Middle frontal gyrus (tissue), 1 donor: Measurements from ENCODE around the gene ERICH4.
"Not testable (repeated sequence)": the region's sequence is repeated elsewhere in the genome, so short reads cannot be mapped to it uniquely, and the experiment has no call there.

ENCODE experiments used
- DNase-seq: peaks from one replicate; pipeline ENCODE4 v3.0.0-alpha.2; 2015; ENCODE audit warnings: low spot score; ENCODE audit errors: extremely low spot score

The ERICH4 gene

GRCh38 chr19:41442473-41443355 is at the start of gene ERICH4:
ERICH4 (plus strand) TSS chr19:41443156; CDS start chr19:41443170, 14 bp downstream.
- no peak for DNase-seq

DNA sequence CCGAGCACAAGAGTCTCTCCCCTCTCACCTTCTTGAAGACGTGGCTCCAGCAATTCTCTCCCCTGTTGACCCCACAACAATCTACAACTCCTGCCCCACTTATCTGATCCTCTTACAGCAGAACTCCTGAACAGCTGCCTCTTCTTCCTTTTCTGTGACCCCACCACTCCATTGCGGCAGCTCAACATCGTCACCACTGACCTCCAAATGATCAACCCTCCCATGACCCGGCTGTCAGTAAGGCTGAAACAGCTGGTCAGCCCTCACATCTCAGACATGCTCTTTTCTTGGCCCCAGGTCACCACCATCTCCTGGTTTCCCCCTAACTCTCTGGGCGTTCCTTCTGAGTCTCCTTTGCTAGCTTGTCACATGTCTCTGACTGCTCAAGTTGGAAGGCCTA is 47.6 kb upstream of the ERICH4 start:
- no peak for DNase-seq

GRCh38 chr19:41397086-41398049 is 45.6 kb upstream of the ERICH4 start, which contains the start of the genes BCKDHA and EXOSC5:
BCKDHA (plus strand) TSS chr19:41397818; CDS start chr19:41397828, 10 bp downstream.
EXOSC5 (minus strand) TSS chr19:41397359; CDS start chr19:41397328, 31 bp downstream.
- DNase-seq: peak; percentile 100

- DNase-seq: no peak
Observed at GRCh38 chr19:41398050-41398418, 44.9 kb upstream of the ERICH4 start.

- DNase-seq: no peak
Observed at GRCh38 chr19:41398598-41398997, 44.4 kb upstream of the ERICH4 start.

DNA sequence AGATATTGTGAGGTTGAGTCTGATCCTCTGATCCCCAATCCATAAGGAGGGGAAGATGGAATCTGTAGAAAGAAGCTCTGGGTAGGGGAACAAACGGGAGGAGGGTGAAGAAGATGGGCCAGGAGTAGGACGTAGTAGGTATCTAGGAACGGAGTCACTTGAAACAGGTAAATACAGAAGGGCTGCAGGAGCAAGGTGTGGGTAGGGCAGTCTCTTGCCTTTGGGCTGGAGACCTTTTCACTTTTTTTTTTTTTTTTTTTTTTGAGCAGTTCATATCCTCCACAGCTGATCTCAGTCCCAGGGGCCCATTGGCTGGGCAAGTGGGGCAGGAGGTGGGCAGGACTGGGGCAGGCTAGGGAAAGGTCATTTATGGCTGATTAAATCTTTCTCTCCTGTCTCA is 43.9 kb upstream of the ERICH4 start:
- DNase-seq: no peak

DNA sequence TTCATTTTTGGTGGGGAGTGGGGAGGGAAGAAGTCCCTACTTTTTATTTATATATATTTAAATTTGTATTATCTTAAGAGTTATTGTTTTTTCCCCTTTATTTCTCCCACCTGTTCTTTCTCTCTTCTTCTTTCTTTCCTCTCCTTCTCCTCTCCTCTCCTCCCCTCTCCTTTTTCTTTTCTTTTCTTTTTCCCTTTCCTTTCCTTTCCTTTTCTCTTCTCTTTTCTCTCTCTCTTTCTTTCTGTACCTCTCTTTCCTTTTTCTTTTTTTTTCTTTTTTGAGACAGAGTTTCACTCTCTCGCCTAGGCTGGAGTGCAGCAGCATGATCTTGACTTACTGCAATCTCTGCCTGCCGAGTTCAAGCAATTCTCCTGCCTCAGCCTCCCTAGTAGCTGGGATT is 43.4 kb upstream of the ERICH4 start:
- no peak for DNase-seq

- no peak for DNase-seq
Observed at GRCh38 chr19:41401483-41401882, 41.5 kb upstream of the ERICH4 start.

DNA sequence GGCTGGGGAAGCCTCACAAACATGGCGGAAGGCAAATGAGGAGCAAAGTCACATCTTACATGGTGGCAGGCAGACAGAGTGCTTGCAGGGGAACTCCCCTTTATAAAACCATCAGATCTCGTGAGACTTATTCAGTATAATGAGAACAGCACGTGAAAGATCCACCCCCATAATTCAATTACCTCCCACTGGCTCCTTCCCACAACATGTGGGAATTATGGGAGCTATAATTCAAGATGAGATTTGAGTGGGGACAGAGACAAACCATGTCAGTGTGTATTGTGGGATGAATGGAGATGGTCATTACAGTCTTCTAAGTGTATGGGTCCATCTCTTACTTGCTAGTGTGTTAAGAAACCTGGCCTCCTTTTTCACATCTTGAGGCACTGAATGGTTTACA is 40.9 kb upstream of the ERICH4 start:
- no peak for DNase-seq

DNA sequence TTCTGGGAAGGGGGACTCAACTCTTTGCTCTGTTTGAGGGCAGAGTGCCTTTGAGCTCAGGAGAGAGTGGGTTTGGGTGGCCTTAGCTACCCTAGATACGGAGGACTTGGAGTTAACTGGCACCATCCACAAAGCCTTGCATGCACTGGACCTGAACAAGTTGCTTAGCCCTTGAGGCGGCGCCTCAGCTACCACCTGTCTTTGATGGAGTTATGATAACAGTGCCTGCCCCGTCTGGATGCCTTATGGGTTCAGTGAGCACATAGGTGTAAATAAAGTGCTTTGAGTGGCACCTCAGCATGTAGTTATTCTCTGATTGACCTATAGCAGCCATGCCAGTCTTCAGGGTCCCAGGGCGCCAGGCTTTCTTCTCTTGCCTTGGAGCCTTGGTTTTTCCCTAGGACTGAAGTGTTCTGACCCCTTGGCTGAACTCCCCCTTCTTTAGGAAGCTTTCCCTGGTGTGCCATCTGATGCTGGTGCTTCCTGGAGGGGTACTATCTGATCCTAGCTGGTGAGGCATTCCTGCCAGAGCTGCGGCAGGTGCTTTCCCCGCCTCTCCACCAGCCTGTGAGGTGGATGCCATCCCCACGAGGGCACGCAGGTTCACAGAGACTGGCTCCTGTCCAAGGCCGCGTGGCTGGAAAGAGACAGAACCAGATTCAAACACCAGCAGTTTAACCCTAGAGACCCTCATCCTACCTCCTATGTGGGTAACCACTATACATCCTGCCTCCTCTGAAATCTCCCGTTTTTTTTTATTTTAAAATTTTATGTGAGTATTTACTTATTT is 39.6 kb upstream of the ERICH4 start:
- no peak for DNase-seq

DNA sequence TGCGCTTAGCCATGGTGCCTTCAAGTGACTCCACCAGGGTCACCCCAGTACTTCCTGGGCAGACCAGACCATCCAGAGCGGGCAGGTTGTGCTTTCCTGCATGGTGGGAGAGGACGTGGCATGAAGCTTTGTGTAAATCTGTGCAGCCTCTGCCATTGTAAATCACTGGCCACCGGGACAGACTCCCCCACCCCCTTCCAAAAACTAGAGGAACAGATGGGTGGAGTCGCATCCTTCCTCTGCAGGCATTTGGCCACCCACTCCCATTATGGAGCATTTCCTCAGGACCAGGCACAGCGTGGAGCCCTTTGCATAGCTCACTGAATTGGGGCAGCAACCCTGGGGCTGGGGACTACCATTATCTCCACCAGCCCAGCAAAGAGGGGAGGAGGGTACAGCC is 37.2 kb upstream of the ERICH4 start:
- DNase-seq: no peak

GRCh38 chr19:41407271-41407670 is 35.7 kb upstream of the ERICH4 start:
- no peak for DNase-seq

DNA sequence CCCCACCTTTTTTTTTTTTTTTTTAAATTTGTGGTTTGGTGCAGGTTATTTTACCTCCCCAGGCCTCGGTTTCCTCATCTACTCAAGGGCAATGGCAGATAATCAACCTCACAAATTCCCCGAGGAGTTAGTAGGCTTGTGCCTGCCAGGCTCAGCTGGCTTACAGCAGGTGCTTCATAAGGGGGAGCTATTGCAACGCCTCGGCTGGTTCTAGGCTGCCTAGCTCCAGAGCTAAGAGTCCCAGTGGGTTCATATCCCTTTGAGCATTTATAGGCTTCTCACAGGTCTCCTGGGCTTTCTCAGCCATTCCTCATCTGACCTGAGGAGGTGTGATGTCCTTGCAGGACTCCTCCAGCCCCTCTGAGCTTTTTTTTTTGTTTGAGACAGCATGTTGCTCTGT is 34.7 kb upstream of the ERICH4 start:
- DNase-seq: no peak

GRCh38 chr19:41408846-41409245 is 34.1 kb upstream of the ERICH4 start:
- DNase-seq: not testable (repeated sequence)

DNA sequence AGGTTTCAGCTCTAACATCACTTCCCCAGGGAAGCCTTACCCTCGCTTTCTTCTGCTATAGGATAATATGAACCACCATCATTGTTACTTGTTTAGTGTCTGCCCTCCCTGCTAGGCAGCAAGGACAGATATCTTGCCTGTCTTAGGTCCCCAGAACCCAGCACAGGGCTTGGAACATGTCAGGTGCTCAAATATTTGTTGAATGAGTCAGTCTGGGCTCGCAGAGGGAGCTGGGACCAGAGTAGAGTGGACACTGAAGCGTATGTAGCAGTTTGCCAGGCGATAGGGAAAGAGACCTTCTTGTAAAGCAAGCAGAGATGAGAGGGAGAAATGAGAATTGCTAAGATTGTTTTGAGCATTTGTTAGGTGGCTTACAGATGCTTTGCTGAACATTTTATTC is 33.7 kb upstream of the ERICH4 start:
- DNase-seq: no peak

DNA sequence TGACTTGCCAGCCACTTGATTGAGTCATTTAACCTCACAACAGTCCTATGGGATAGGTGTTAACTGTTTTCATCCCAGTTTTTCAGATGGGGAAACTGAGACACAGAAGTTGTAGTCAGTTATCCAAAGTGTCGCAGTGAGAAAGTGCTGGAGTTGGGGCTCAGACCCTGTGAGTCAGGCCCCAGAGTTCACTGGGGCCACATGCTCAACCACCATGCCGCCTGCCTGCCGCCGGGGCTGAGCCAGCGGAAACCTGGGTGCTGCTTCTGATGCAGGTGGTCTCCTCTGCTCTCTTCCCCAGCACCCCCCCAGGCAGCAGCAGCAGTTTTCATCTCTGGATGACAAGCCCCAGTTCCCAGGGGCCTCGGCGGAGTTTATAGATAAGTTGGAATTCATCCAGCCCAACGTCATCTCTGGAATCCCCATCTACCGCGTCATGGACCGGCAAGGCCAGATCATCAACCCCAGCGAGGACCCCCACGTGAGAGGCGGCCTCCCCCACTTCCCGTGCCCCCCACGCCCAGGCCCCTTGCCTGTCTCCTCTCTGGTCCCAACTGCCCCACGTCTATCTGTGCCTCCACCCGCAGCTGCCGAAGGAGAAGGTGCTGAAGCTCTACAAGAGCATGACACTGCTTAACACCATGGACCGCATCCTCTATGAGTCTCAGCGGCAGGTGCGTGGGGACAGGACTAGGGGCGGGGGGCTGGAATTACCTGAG is 32.5 kb upstream of the ERICH4 start:
- no peak for DNase-seq

DNA sequence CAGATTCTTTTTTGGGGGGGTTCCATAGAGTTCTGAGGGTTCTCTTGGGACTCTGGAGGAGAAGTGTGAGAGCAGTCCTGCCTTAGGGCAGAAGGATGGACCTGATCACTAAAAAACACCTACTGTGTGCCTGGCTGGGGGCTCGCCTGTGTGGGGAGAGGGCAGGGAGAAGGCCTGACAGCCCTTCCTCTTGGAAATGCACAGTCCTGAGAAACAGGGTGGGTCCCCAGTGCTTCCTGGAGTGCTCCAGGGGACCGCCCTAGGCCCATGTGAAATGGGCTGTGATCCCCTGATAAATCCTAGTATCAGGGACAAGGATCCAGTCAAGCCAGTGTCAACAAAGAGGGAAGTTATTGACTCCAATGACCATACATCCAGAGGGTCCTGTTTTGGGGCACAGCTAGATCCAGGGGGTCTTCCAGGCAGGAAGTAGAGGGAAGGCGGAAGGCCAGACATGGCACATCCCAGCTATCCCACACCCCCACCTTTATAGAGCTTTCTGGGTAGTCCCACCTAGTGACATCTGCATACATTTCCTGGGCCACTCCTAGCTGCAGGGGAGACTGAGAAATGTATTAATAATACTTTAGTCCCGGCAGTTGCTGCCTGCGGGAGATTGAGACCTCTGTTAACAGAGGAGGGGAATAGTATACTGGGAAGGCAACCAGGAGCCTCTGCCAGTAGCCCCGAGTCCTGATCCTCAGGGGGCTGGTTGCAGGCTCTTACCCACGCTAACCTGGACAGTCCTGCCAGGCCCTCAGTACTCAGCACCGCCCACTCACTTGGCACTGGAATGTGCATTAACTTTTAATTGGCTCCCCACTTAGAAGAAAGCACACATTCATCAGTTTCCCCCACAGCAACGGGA is 31.6 kb upstream of the ERICH4 start:
- DNase-seq: no peak

DNA sequence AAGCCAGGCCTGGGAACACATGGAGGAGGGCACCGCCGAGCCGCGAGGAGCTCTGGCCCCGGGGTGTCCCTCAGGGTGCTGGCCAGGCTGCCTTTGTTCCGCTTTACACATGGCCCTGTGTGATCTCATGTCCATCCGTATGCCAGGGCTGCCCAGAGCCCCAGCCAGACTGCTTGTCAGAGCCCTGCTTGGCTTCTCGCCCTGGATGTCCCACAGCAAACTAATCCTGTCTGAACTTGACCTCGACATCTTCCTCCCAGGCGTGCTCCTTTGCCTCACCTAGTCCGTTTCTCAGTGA is 31.0 kb upstream of the ERICH4 start:
- no peak for DNase-seq

DNA sequence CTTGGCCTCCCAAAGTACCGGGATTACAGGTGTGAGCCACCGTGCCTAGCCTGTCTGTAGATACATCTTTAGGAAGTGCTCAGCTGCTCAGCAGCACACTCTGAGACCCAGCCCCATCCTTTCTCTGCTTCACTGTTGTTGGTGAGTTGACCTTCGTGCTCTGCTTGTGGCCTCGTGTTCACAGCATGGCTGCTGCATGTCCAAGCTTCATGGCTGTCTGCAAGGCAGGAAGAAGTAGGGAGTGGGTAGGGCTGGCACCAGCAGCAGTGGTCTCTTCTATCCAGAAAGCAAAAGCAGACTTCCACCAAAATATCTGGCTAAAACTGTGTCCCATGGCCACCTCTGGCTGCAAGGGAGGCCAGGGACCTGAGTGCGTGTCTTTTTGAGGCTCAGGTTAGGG is 30.0 kb upstream of the ERICH4 start:
- no peak for DNase-seq

DNA sequence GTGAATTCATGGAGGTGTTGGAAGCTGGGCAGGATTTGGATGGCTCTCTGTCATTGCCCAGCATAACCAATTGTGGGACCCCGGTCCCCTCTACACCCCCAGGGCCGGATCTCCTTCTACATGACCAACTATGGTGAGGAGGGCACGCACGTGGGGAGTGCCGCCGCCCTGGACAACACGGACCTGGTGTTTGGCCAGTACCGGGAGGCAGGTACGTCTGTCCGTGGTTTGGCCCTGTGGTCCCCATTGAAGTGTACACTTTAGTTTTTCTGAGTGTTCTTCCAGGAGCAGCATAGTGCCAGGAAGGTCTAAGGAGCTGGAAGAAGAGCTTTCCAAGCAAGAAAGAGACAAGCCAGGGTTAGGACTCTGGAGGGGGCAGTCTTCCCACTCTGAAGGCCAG is 29.0 kb upstream of the ERICH4 start:
- no peak for DNase-seq
